ENCODE results near the gene IFT20. TPM values are rescaled to one million over a fixed set of nuclear protein-coding genes. Genes with fewer than 3 reads are reported as not detected.

IFT20 gene
- total and polyA plus RNA-seq, 2 donors (not counting 3 experiments of a cell fraction or from before 2014, with no cell fraction given): 26.5 to 45.0 TPM

- FAIRE-seq (peak; percentile 24), DNase-seq (ENCODE audit: low read depth, low spot score) (no peak)
- POLR2A ChIA-PET: no interaction called here
- no peak overlapping the region for H3K4me2 ChIP-seq (ENCODE audit: insufficient read depth, low read length)
- H3K79me2 ChIP-seq (ENCODE audit: control insufficient read depth, insufficient read depth, low read length): peaks cover 38% of the 10 kb centered on the region
- CTCF ChIA-PET: no interaction called here
- no peak overlapping the region for H3K4me3 ChIP-seq (replicated peaks in 1 of 3; ENCODE audit: insufficient read depth in 1 of 3, low read depth in 1 of 3, low read length in 3 of 3)
- peaks cover 20 to 48% of the 10 kb centered on the region in 2 experiments for H3K36me3 ChIP-seq (ENCODE audit: control insufficient read depth in 2 of 2, extremely low read depth in 1 of 2, insufficient read depth in 2 of 2, low read length in 2 of 2)
- H3K9ac ChIP-seq (replicated peaks; ENCODE audit: extremely low read depth, insufficient read depth, low read length): no peak overlapping the region
- H4K20me1 ChIP-seq (replicated peaks; ENCODE audit: control insufficient read depth, extremely low read depth, insufficient read depth, low read length): no peaks in the 10 kb centered on the region
- dilution Hi-C loops (cut with MboI; ENCODE audit: extremely low pct_ligation_motif_present, low sequenced_read_pairs) (no loop called here), intact Hi-C loops (cut with micrococcal nuclease) (no loop called here)
- H2AFZ ChIP-seq (ENCODE audit: low read depth, low read length): no peak overlapping the region
- TF ChIP-seq POLR2AphosphoS5 (IDR thresholded peaks at IDR 0.05; ENCODE audit: insufficient read depth, low read depth, low read length) (no peak), MAX (IDR thresholded peaks at IDR 0.05; ENCODE audit: insufficient read depth, insufficient read length) (no peak), MYC (IDR thresholded peaks at IDR 0.05; ENCODE audit: low read depth, low read length) (no peak), EZH2 (IDR thresholded peaks at IDR 0.05; ENCODE audit: borderline replicate concordance, low read depth, low read length, severe bottlenecking) (no peak), JUN (IDR thresholded peaks at IDR 0.05; ENCODE audit: borderline replicate concordance, insufficient read depth, insufficient read length, low read depth) (no peak), GATA2 (IDR thresholded peaks at IDR 0.05; ENCODE audit: insufficient read depth, insufficient read length, low read depth, low read length) (no peak)
- BruUV-seq (replicated peaks): no TSS peak
- H3K27ac ChIP-seq (ENCODE audit: insufficient read depth, low read depth, low read length): no peak overlapping the region
- H3K9me3 ChIP-seq (replicated peaks; ENCODE audit: control insufficient read depth, insufficient read depth, low read length): no peaks in the 10 kb centered on the region
- H3K9me1 ChIP-seq (replicated peaks; ENCODE audit: control insufficient read depth, extremely low read depth, insufficient read depth, low read length): no peaks in the 10 kb centered on the region
- H3K27me3 ChIP-seq (ENCODE audit: control insufficient read depth in 2 of 2, insufficient read depth in 2 of 2, low read length in 2 of 2): no peaks in the 10 kb centered on the region
- H3K4me1 ChIP-seq (ENCODE audit: control insufficient read depth, extremely low read depth, insufficient read depth, low read length): peaks cover 33% of the 10 kb centered on the region
Observed at GRCh38 chr17:28340374-28340773, 5.1 kb upstream of the IFT20 start.

GRCh38 chr17:28339431-28339830 is 4.2 kb upstream of the IFT20 start:
- peaks cover 16 to 45% of the 10 kb centered on the region in 2 experiments for H3K36me3 ChIP-seq (ENCODE audit: control insufficient read depth in 2 of 2, extremely low read depth in 1 of 2, insufficient read depth in 2 of 2, low read length in 2 of 2)
- H3K27ac ChIP-seq (ENCODE audit: insufficient read depth, low read depth, low read length): peak overlapping the region; percentile 86
- no peaks in the 10 kb centered on the region for H3K27me3 ChIP-seq (ENCODE audit: control insufficient read depth in 2 of 2, insufficient read depth in 2 of 2, low read length in 2 of 2)
- H3K79me2 ChIP-seq (ENCODE audit: control insufficient read depth, insufficient read depth, low read length): peaks cover 41% of the 10 kb centered on the region
- no peak overlapping the region for H3K9ac ChIP-seq (replicated peaks; ENCODE audit: extremely low read depth, insufficient read depth, low read length)
- POLR2A ChIA-PET: no interaction called here
- H2AFZ ChIP-seq (ENCODE audit: low read depth, low read length): no peak overlapping the region
- TF ChIP-seq GATA2 (IDR thresholded peaks at IDR 0.05; ENCODE audit: insufficient read depth, insufficient read length, low read depth, low read length) (no peak), FOS (IDR thresholded peaks at IDR 0.05; ENCODE audit: borderline replicate concordance, insufficient read depth, low read length) (no peak), JUN (IDR thresholded peaks at IDR 0.05; ENCODE audit: borderline replicate concordance, insufficient read depth, insufficient read length, low read depth) (no peak), EZH2 (IDR thresholded peaks at IDR 0.05; ENCODE audit: borderline replicate concordance, low read depth, low read length, severe bottlenecking) (no peak), POLR2A (IDR thresholded peaks at IDR 0.05; ENCODE audit: low read depth, low read length) (no peak), CTCF (IDR thresholded peaks at IDR 0.05; ENCODE audit: extremely low read depth in 1 of 2, insufficient read depth in 1 of 2, low read depth in 1 of 2, low read length in 2 of 2) (no peak), POLR2AphosphoS5 (IDR thresholded peaks at IDR 0.05; ENCODE audit: insufficient read depth, low read depth, low read length) (no peak), MYC (IDR thresholded peaks at IDR 0.05; ENCODE audit: low read depth, low read length) (no peak), MAX (IDR thresholded peaks at IDR 0.05; ENCODE audit: insufficient read depth, insufficient read length) (no peak)
- no peaks in the 10 kb centered on the region for H3K9me1 ChIP-seq (replicated peaks; ENCODE audit: control insufficient read depth, extremely low read depth, insufficient read depth, low read length)
- intact Hi-C loops (cut with micrococcal nuclease) (loop anchor here (5.0 kb wide), 1 partner anchor 297 kb away; the partner anchor contains the start of gene NLK), dilution Hi-C loops (cut with MboI; ENCODE audit: extremely low pct_ligation_motif_present, low sequenced_read_pairs) (no loop called here)
- DNase-seq (ENCODE audit: low read depth, low spot score) (no peak), FAIRE-seq (no peak)
- peaks cover 32% of the 10 kb centered on the region for H3K4me1 ChIP-seq (ENCODE audit: control insufficient read depth, extremely low read depth, insufficient read depth, low read length)
- H4K20me1 ChIP-seq (replicated peaks; ENCODE audit: control insufficient read depth, extremely low read depth, insufficient read depth, low read length): no peaks in the 10 kb centered on the region
- no peak overlapping the region for H3K4me2 ChIP-seq (ENCODE audit: insufficient read depth, low read length)
- CTCF ChIA-PET: interaction anchor here (2.6 kb wide), 2 partner anchors 7 to 77 kb away, joined by 10 to 18 read pairs; no protein-coding TSS in a partner anchor
- H3K9me3 ChIP-seq (replicated peaks; ENCODE audit: control insufficient read depth, insufficient read depth, low read length): no peaks in the 10 kb centered on the region
- no peak overlapping the region for H3K4me3 ChIP-seq (replicated peaks in 1 of 3; ENCODE audit: insufficient read depth in 1 of 3, low read depth in 1 of 3, low read length in 3 of 3)
- BruUV-seq (replicated peaks): no TSS peak

Data from endothelial cell of umbilical vein (primary cell).